IPS-15b (cell line): ENCODE results near the gene RNF38.
"Not testable (repeated sequence)": the region's sequence is repeated elsewhere in the genome, so short reads cannot be mapped to it uniquely, and the experiment has no call there.

Experiments used
- H3K27me3 ChIP-seq: one replicate; pipeline ENCODE4 v1.6.1; 2013; ENCODE audit warnings: low read length; ENCODE audit not compliant: control insufficient read depth, insufficient read depth
- H3K36me3 ChIP-seq: one replicate; pipeline ENCODE4 v1.6.1; 2013; ENCODE audit warnings: low read length; ENCODE audit not compliant: control insufficient read depth, insufficient read depth
- H3K4me1 ChIP-seq: one replicate; pipeline ENCODE4 v1.6.1; 2013; ENCODE audit warnings: mild to moderate bottlenecking, low read length; ENCODE audit not compliant: control insufficient read depth, insufficient read depth
- H3K4me3 ChIP-seq: one replicate; pipeline ENCODE4 v1.5.1; 2013; ENCODE audit warnings: low read depth, low read length
- H3K9ac ChIP-seq: one replicate; pipeline ENCODE4 v1.6.1; 2013; ENCODE audit warnings: low read depth, mild to moderate bottlenecking, low read length
- H3K9me3 ChIP-seq: one replicate; pipeline ENCODE4 v1.6.1; 2013; ENCODE audit warnings: mild to moderate bottlenecking, low read length; ENCODE audit not compliant: control insufficient read depth, insufficient read depth

Gene RNF38

GRCh38 chr9:36306471-36307306 lies 93.4 kb downstream of the RNF38 start:
- Histone ChIP-seq H3K9me3 (no peaks in the 10 kb centered on the region), H3K9ac (no peak overlapping the region), H3K27me3 (no peaks in the 10 kb centered on the region), H3K36me3 (peaks cover 2% of the 10 kb centered on the region), H3K4me1 (no peaks in the 10 kb centered on the region), H3K4me3 (no peak overlapping the region)

- H3K9me3 ChIP-seq, H3K4me1 ChIP-seq, H3K36me3 ChIP-seq, H3K4me3 ChIP-seq, H3K9ac ChIP-seq, H3K27me3 ChIP-seq: not testable (repeated sequence)
Observed at GRCh38 chr9:36304366-36304765, 95.7 kb downstream of the RNF38 start.

GRCh38 chr9:36301227-36301626 lies 98.8 kb downstream of the RNF38 start:
- no peak overlapping the region for H3K4me3 ChIP-seq
- H3K9me3 ChIP-seq: no peaks in the 10 kb centered on the region
- no peaks in the 10 kb centered on the region for H3K27me3 ChIP-seq
- H3K9ac ChIP-seq: no peak overlapping the region
- H3K4me1 ChIP-seq: no peaks in the 10 kb centered on the region
- H3K36me3 ChIP-seq: no peaks in the 10 kb centered on the region

- Histone ChIP-seq H3K9me3 (no peaks in the 10 kb centered on the region), H3K9ac (no peak overlapping the region)
Observed at GRCh38 chr9:36298566-36298965, 101.5 kb downstream of the RNF38 start.

DNA sequence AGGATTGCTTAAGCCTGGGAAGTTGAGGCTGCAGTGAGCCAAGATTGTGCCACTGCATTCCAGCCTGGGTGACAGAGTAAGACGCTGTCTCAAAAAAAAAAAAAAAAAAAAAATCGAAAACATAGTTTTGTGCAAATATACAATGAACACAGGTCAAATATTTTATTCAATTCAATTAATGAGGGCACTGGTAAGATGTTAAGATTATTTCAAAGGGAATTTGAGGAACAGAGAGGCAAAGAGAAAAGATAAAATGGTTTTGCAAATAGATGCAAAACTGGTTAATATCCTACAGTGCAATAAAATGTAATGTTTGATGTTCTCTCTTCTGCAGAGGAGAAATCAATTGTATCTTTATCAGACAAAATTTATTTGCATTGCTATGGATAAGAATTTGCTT lies 102.3 kb downstream of the RNF38 start:
- Histone ChIP-seq H3K4me1 (no peaks in the 10 kb centered on the region), H3K27me3 (no peaks in the 10 kb centered on the region), H3K4me3 (no peak overlapping the region), H3K9ac (no peak overlapping the region), H3K36me3 (no peaks in the 10 kb centered on the region), H3K9me3 (no peaks in the 10 kb centered on the region)

More at GRCh38 chr9:36298566-36298965, 101.5 kb downstream of the RNF38 start:
- Histone ChIP-seq H3K4me3 (no peak overlapping the region), H3K36me3 (no peaks in the 10 kb centered on the region), H3K27me3 (no peaks in the 10 kb centered on the region), H3K4me1 (no peaks in the 10 kb centered on the region)

GRCh38 chr9:36294996-36295395 lies 105.1 kb downstream of the RNF38 start:
- H3K9me3 ChIP-seq, H3K36me3 ChIP-seq, H3K4me3 ChIP-seq, H3K27me3 ChIP-seq, H3K9ac ChIP-seq, H3K4me1 ChIP-seq: not testable (repeated sequence)

GRCh38 chr9:36293918-36294317 lies 106.2 kb downstream of the RNF38 start:
- Histone ChIP-seq H3K4me3 (no peak overlapping the region), H3K27me3 (no peaks in the 10 kb centered on the region), H3K36me3 (no peaks in the 10 kb centered on the region), H3K9ac (no peak overlapping the region), H3K9me3 (no peaks in the 10 kb centered on the region), H3K4me1 (peaks cover 5% of the 10 kb centered on the region)

DNA sequence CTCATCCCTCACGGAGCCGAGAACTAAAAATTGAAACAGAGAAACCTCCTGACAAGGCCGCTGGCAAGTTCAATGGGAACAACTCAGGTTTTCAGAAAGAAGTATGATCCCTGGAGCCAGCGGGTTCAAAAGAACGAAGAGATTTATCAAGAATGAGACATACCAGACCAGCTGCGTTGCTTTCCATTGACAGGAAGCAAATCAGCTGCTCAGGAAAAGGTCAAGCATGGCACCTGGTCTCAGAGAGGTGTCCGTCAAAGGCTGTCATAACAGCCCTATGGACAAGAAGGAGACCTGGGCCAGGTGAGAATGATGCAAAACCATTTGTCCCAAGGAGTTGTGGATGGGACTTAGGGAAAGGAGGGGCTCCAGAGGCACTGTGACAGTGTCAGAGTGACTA lies 106.9 kb downstream of the RNF38 start:
- Histone ChIP-seq H3K36me3 (no peaks in the 10 kb centered on the region), H3K9me3 (no peaks in the 10 kb centered on the region), H3K9ac (peak overlapping the region; percentile 24), H3K4me3 (no peak overlapping the region), H3K27me3 (no peaks in the 10 kb centered on the region), H3K4me1 (peaks cover 5% of the 10 kb centered on the region)

GRCh38 chr9:36292641-36293040 lies 107.4 kb downstream of the RNF38 start:
- H3K4me1 ChIP-seq: peaks cover 5% of the 10 kb centered on the region
- H3K27me3 ChIP-seq: no peaks in the 10 kb centered on the region
- no peak overlapping the region for H3K4me3 ChIP-seq
- H3K36me3 ChIP-seq: no peaks in the 10 kb centered on the region
- peak overlapping the region; percentile 47 for H3K9ac ChIP-seq
- no peaks in the 10 kb centered on the region for H3K9me3 ChIP-seq

DNA sequence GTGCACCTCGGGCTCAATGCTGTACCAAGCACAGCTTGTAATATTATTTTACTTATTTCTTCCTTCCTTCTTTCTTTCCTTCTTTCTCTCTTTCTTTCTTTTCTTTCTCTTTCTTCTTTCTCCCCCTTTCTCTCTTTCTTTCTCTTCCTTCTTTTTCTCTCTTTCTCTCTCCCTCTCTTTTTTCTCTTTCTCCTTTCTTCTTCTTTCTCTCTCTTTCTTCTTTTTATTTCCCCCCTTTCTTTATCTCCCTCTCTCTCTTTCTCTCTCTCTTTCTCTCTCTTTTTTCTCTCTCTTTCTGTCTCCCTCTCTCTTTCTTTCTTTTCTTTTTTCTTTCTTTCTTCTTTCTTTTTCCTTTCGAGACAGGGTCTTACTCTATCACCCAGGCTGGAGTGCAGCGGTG lies 109.1 kb downstream of the RNF38 start:
- H3K36me3 ChIP-seq: no peaks in the 10 kb centered on the region
- H3K4me1 ChIP-seq: peaks cover 5% of the 10 kb centered on the region
- no peaks in the 10 kb centered on the region for H3K27me3 ChIP-seq
- H3K9me3 ChIP-seq: no peaks in the 10 kb centered on the region
- no peak overlapping the region for H3K9ac ChIP-seq
- H3K4me3 ChIP-seq: no peak overlapping the region

DNA sequence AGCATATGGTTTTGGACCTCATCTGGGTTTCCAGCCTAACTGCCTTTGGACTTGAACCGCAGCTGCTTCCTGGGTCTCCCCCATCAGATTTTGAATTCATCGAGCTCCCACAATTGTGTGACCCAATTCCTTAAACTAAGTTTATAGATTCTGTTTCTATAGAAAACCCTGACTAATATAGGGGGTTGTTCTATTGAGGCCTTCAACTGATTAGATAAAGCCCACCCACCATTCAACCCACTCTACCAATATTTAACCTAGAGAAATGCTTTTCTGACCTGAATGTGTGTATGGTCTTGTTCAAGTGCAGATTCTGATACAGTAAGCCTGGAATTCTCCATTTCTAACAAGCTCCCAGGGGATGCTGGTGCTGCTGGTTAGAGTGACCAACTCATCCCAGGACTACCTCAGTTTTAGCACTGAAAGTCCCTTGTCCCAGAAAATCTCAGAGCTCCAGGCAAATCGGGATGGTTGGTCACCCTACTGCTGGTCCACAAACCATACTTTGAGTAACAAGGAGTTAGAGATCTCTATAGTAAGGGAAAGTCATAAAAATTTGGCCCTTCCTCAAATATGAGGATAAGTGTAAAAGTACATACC lies 110.1 kb downstream of the RNF38 start:
- no peak overlapping the region for H3K9ac ChIP-seq
- no peaks in the 10 kb centered on the region for H3K36me3 ChIP-seq
- peaks cover 5% of the 10 kb centered on the region for H3K4me1 ChIP-seq
- no peaks in the 10 kb centered on the region for H3K9me3 ChIP-seq
- H3K4me3 ChIP-seq: no peak overlapping the region
- no peaks in the 10 kb centered on the region for H3K27me3 ChIP-seq

GRCh38 chr9:36288070-36288469 lies 112.0 kb downstream of the RNF38 start:
- no peaks in the 10 kb centered on the region for H3K9me3 ChIP-seq
- peaks cover 5% of the 10 kb centered on the region for H3K4me1 ChIP-seq
- H3K27me3 ChIP-seq: no peaks in the 10 kb centered on the region
- H3K9ac ChIP-seq: no peak overlapping the region
- no peak overlapping the region for H3K4me3 ChIP-seq
- no peaks in the 10 kb centered on the region for H3K36me3 ChIP-seq
